Body of pancreas (tissue), 4 donors: ENCODE data around the gene UBE2R2. TPM values are rescaled to one million over a fixed set of nuclear protein-coding genes. Genes with fewer than 3 reads are reported as not detected.
"Not testable (repeated sequence)": the region's sequence is repeated elsewhere in the genome, so short reads cannot be mapped to it uniquely, and the experiment has no call there.

Experiments
- ATAC-seq: fragments of 150-250 bp; one replicate; pipeline ENCODE4 v1.9.1; 2016
- DNase-seq, 4 donors: peaks; one replicate each; pipeline ENCODE4 v3.0.0-alpha.2; 2019
- H3K27ac ChIP-seq, 4 donors: fragments of 200-600 bp; sonication (generic); 1 replicate in 3 of 4; 2 replicates in 1 of 4; pipeline versions ENCODE4 v1.5.1 to v1.6.1; 2016 to 2019; ENCODE audit warnings: mild to moderate bottlenecking in 1 of 4, mixed read lengths in 1 of 4, moderate library complexity in 1 of 4
- H3K27me3 ChIP-seq, 2 donors: fragments of 200-600 bp; sonication (generic); one replicate each; pipeline ENCODE4 v1.6.0; 2016; ENCODE audit warnings: mild to moderate bottlenecking in 1 of 2
- H3K36me3 ChIP-seq, 2 donors: fragments of 200-600 bp; sonication (generic); replicated peaks in 1 of 2; 2 replicates each; pipeline ENCODE4 v1.5.1; 2016; ENCODE audit warnings: low read depth in 2 of 2; ENCODE audit not compliant: insufficient read depth in 1 of 2
- H3K4me1 ChIP-seq: fragments of 200-600 bp; sonication (generic); one replicate; pipeline ENCODE4 v1.6.0; 2016
- H3K4me3 ChIP-seq, 2 donors: fragments of 200-600 bp; sonication (generic); 1 replicate in 1 of 2; 2 replicates in 1 of 2; pipeline ENCODE4 v1.5.1; 2016 to 2019
- H3K9me3 ChIP-seq, 3 donors: fragments of 200-600 bp; sonication (generic); 1 replicate in 2 of 3; 2 replicates in 1 of 3; pipeline ENCODE4 v1.5.1; 2016
- POLR2A ChIP-seq, 3 donors: fragments of 450-650 bp; IDR thresholded peaks; one replicate each; pipeline ENCODE4 v1.6.1; 2016; ENCODE audit warnings: antibody characterized with exemption in 3 of 3, mild to moderate bottlenecking in 2 of 3
- WGBS, 2 donors: methylation state at CpG; one replicate each; pipeline ENCODE4 v1.1.5; 2017; 5-methylcytosine and 5-hydroxymethylcytosine counted together
- intact Hi-C: fragments of 100-400 bp; cut with DNase I; formaldehyde crosslinking; loops from one replicate; pipeline ENCODE4 v1.15.1; 2023
- total RNA-seq, 2 donors: library from RNA; depleted of rRNA; stranded (reverse); fragments of >200 nt; gene quantifications; one replicate each; pipeline ENCODE4 v1.1.0, GENCODE V29; 2016
- TF ChIP-seq, protein P1 (sequence below), 7 experiments: fragments of 450-650 bp in 4 of 7; fragments of 200-600 bp in 3 of 7; sonication (generic) in 3 of 7; IDR thresholded peaks; one replicate each; pipeline ENCODE4 v1.5.1; 2016 to 2019; ENCODE audit warnings: antibody characterized with exemption in 7 of 7

Gene UBE2R2
- total RNA-seq = 10 to 100 TPM; 26.7 to 31.4 TPM

- no peaks in the 10 kb centered on the region for H3K36me3 ChIP-seq
- ATAC-seq (peak; percentile 91), DNase-seq (peak; percentile 91 to 94 (median 92))
- H3K9me3 ChIP-seq = no peaks in the 10 kb centered on the region
- WGBS, 2 donors = 3 to 11% methylated on average over 8 to 41 of the region's 66 CpGs
- peaks cover 52% of the 10 kb centered on the region for H3K4me1 ChIP-seq
- TF ChIP-seq, protein P1, sequence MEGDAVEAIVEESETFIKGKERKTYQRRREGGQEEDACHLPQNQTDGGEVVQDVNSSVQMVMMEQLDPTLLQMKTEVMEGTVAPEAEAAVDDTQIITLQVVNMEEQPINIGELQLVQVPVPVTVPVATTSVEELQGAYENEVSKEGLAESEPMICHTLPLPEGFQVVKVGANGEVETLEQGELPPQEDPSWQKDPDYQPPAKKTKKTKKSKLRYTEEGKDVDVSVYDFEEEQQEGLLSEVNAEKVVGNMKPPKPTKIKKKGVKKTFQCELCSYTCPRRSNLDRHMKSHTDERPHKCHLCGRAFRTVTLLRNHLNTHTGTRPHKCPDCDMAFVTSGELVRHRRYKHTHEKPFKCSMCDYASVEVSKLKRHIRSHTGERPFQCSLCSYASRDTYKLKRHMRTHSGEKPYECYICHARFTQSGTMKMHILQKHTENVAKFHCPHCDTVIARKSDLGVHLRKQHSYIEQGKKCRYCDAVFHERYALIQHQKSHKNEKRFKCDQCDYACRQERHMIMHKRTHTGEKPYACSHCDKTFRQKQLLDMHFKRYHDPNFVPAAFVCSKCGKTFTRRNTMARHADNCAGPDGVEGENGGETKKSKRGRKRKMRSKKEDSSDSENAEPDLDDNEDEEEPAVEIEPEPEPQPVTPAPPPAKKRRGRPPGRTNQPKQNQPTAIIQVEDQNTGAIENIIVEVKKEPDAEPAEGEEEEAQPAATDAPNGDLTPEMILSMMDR (IDR thresholded peaks at IDR 0.05) = no peak
- peak; percentile 68 to 89 (median 85) for TF ChIP-seq POLR2A (IDR thresholded peaks at IDR 0.05)
- H3K27me3 ChIP-seq = no peaks in the 10 kb centered on the region
- intact Hi-C loops = loop anchor here (5.0 kb wide), 1 partner anchor 36 kb away; no protein-coding TSS in a partner anchor
- H3K4me3 ChIP-seq = peak within 1 kb of the TSS; percentile 90 to 91
- peak within 1 kb of the TSS; percentile 89 to 100 (median 98) for H3K27ac ChIP-seq
Observed at GRCh38 chr9:33816327-33817252, at the start of gene UBE2R2. Gene UBE2R2, plus strand, starts transcription at chr9:33817160. Its CDS starts 598 bp downstream, at chr9:33817758.

- H3K27ac ChIP-seq, H3K9me3 ChIP-seq, H3K4me3 ChIP-seq, ATAC-seq, intact Hi-C loops, H3K27me3 ChIP-seq, H3K36me3 ChIP-seq, DNase-seq: not testable (repeated sequence)
- 76 to 89% methylated on average over 3 of the region's 3 CpGs for WGBS, 2 donors
- peaks cover 20% of the 10 kb centered on the region for H3K4me1 ChIP-seq
Observed at GRCh38 chr9:33770156-33770880, 46.6 kb upstream of the UBE2R2 start.

GRCh38 chr9:33773135-33773534 lies 43.8 kb upstream of the UBE2R2 start:
- H3K9me3 ChIP-seq, DNase-seq, H3K4me3 ChIP-seq, H3K36me3 ChIP-seq, ATAC-seq, H3K27me3 ChIP-seq, intact Hi-C loops: not testable (repeated sequence)
- Histone ChIP-seq H3K27ac (peak overlapping the region in 1 of 4 donors; percentile 54), H3K4me1 (peaks cover 20% of the 10 kb centered on the region)

DNA sequence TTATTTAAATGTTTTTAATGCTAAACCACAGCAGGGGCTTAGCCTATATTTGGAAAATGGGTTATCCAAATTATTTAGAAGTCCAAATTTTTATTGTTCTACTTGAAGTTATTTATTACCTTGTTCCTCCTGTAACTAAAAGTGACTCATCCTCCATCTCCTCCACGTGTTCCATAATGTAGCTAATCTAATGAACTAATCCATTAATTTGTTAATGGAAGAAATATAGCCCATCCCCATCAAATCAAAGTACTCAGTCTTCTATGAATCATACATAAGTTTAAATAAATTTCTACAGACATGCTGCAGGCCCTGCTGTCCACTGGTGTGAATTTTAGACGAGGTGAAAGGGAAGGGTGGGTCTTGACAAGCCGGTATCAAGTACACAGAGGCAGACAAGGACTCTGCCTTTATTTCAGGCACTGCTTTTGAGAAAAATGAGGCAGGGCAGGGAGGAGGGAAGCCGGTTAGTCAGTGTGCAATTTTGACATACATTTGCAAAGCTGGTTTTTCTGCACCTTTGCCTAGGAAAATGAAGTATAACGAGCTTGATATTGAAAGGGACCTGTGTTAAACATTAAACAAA lies 42.8 kb upstream of the UBE2R2 start:
- DNase-seq, H3K9me3 ChIP-seq, H3K27me3 ChIP-seq, ATAC-seq, H3K36me3 ChIP-seq, H3K4me3 ChIP-seq, intact Hi-C loops: not testable (repeated sequence)
- 27 to 34% methylated on average over 5 of the region's 5 CpGs for WGBS, 2 donors
- peak overlapping the region in 2 of 4 donors; percentile 30 to 54 for H3K27ac ChIP-seq
- H3K4me1 ChIP-seq = peaks cover 27% of the 10 kb centered on the region

DNA sequence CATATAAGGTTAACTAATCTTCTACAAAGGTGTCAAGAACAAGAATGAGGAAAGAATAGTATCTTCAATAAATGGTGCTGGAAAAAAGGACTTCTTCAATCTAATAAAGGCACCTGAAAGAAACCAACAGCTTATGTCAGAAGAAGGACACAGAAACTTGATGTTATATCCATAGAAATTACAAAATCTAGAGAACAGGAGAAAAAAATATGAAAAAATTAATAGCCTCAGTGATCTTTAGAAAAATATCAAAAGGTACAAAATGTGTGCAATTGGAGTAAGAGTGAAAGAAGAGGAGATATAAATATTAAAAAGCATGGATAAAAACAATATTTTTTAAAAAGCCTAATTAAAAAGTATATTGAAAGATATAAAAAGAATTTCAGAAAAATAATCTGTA lies 40.4 kb upstream of the UBE2R2 start:
- Histone ChIP-seq H3K36me3 (no peaks in the 10 kb centered on the region), H3K27ac (no peak overlapping the region), H3K4me3 (no peak overlapping the region), H3K27me3 (no peaks in the 10 kb centered on the region), H3K4me1 (peaks cover 31% of the 10 kb centered on the region), H3K9me3 (no peaks in the 10 kb centered on the region)
- intact Hi-C loops = no loop called here
- no peak for DNase-seq
- TF ChIP-seq, protein P1 (IDR thresholded peaks at IDR 0.05) = no peak
- TF ChIP-seq POLR2A (IDR thresholded peaks at IDR 0.05) = no peak
- ATAC-seq = no peak
